GM19438 (cell line): ENCODE measurements around the gene SOHLH1.

ENCODE experiments used
- ATAC-seq: cut with Tn5 transposase; IDR thresholded peaks from one replicate; pipeline ENCODE4 v1.9.1; 2021; ENCODE audit warnings: low read depth; ENCODE audit not compliant: unreplicated experiment

The SOHLH1 gene

DNA sequence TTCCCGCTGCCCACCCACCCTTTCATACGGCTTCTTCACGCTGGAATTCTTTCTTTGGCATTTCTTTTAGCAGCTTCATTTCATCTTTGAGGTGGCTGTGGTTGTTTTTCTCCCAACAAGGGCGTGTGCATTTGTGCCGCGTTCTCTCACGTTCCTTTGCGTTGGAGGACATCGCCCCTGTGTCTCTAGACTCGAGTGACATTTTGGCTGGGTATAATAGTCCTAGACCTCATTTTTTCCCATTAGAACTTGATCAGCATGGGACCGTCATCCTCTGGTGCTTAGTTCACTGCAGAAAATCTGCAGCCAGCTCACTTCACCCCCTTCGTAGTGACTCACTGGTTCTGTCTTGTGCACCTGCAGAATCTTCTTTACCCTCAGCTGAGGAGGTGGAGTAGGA is 32.2 kb upstream of the SOHLH1 start:
- no peak for ATAC-seq

DNA sequence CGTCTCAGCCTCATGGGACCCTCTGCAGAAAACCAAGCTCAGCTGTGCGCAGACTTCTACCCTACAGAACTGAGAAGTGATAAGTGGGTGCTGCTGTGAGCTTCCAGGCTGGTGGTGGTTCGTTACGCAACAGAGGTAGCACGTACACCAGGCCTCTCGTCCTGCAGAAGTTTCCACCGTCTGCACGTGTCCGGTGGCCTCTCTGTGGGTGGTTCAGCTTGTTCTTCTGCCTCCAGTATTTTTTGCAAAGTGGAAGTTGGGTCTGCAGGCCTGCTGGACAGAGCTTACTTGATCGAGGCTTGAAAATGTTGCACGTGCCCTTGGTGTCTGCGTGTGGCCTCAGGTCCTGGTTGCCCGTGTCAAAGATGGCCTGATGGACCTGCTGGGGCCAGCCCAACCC is 30.2 kb upstream of the SOHLH1 start:
- no peak for ATAC-seq

DNA sequence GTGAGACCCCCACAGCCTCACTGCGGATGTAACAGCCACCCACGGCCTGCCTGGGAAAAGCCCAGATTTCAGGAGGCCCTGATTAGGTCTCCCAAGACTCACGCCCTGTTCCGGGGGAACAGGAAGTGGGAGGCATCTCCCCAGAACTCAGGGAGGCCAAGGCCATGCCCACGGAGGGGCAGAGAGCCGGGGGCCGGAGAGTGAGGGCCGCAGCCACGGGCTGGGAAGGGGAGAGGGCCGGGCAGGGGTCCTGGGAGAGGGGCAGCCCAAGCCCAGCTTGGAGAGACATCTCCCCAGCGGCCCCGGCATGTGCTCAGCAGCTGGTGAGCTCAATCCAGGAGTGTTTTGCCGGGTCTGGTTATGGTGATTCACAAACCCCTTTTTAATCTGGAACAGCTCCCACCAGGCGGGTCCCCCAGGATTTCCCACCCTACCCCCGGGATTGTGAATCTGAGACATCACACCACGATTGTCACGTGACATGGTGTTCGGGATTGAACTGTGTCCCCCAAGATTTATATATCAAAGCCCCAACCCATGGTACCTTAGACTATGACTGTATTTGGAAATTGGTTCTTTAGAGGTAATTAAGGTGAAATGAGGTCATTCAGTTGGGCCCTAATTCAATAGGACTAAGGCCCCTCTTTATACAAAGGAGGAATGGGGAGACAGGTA is 29.3 kb upstream of the SOHLH1 start:
- ATAC-seq, result no peak

DNA sequence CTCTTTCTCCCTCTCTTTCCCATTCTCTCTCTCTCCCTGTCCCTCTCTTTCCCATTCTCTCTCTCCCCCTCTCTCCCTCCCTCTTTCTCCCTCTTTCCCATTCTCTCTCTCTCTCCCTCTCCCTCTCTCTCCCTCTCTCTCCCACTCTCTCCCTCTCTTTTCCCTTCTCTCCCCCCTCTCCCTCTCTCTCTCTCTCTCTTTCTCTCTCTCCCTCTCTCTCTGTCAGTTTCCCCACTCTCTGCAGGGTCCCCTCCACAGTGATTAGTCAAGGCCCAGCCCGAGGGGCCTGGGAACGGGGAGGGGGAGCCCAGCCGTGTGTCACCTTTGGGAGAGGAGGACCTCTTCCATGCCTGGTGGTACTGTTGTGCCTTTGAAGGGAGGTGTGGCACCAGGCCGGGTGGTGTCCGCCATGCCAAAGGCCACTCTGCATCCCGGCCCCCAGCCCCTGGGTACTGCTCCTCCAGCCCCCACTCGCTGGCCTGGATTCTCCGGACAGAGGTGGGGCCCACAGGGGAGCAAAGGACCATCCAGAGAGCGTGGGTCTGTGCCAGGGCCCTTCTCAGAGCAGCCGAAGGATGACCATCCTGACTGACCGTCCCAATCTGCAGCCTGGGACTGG is 28.1 kb upstream of the SOHLH1 start:
- ATAC-seq, result no peak

DNA sequence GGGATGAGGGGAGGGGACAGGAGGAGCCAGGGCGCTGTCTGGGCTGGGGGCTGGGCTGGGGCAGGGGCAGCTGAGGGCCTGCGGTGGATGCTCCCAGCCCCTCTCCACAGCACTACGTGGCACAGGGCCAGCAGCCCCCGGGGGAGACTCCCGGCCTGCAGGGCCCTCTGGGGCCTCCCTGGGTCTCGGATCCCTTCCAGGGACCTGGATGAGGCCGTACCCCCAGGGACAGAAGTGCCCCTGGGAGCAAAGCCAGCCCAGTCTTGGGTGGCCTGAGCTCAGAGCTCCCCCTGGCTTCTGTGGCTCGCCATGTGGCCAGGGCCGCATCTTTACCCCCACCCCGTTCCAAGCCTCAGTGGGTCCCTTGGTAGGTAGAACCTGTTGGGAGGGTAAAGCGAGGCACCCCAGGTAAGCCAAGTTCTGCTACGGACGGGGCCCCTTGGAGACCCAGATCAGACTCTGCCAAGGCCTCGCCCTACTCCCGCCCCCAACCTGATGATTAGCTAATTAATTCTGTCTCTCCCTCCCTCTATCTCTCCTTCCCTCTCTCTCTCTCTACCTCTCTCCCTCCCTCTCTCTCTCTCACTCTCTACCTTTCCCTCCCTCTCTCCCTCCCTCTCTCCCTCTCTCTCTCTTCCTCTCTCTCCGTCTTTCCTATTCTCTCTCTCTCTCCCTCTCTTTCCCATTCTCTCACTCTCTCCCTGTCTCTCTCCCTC is 27.0 kb upstream of the SOHLH1 start:
- ATAC-seq, result no peak

DNA sequence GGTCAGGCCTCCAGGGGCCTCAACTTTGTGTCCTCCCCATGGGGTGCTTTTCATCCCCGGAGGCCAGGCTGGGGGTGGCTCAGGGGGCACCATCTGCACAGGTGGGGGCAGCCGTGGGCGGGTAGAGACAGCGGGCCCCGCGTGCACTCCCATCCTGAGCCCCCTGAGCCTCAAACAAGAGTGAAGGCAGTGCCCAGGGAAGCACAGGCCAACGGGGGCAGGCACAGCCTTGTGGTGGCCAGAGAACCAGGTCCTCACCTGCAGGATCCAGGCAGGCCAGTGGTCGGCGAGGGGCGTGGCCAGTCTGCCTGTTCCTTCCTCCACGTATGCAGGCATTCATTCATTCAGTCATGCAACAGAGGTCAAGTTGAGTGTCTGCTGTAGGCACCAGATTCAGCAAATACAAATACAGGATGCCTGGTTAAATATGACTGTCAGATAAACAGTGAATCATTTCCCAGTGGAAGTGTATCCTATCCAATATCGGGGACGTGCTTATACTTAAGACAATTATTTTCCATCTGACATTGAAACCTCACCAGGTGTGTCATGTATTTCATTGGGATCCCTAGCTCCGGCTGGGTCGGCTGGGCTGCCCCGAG is 25.0 kb upstream of the SOHLH1 start:
- no peak for ATAC-seq

DNA sequence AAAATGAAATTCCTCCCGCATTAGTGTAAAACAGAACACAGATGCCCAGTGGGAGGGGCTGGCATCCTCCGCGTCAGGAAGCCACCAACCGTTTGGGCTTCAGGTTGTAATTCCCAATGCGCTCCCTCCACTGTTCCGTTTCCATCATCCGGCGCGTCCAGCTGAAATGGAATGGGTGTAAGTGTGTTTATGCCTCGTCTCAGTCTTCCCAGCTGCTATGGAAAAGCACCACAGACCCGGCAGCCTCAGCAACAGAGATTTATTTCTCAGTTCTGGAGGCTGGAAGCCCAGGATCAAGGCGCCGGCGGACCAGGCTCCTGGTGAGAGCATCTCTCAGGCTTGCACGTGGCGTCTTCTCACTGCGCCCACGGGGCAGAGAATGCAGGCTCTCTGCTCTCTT is 23.1 kb upstream of the SOHLH1 start:
- no peak for ATAC-seq

DNA sequence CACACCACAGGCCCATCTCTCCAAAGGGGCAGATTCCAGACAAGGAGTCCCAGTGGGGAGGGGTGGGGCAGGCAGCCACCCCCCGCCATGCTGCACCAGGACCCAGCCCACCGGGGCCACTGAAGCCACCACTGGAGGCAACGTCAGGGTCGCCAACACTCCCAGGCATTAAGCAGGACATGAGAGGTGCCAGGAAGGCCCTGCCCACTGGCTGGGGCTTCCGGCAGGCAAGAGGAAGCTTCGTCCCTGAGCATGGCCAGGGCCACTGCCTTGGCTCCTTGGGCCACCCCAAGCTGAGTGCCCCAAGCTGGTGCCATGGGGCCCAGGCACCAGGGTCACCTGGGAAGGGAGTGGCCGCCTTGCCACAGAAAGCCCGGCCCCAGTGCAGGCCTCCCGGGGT is 20.2 kb upstream of the SOHLH1 start:
- ATAC-seq, result no peak

DNA sequence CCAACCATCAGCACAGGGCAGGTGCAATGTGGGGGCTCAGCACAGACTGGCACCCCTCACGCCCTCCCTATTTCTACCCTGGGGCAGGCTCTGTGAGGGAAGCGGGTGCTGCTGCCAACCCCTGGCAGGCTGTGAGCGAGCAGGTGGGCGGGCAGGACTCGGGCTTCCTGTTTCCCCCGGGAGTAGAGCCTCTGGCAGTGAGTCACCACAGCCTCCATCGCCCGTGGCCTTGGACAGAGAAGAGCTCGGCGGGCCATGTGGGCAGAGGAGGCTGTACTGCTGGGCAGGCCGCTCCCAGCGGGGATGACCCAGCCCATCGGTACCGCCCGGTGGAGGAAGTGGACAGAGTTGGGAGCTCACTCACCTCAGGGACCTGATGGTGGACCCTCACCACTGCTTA is 19.3 kb upstream of the SOHLH1 start:
- no peak for ATAC-seq

DNA sequence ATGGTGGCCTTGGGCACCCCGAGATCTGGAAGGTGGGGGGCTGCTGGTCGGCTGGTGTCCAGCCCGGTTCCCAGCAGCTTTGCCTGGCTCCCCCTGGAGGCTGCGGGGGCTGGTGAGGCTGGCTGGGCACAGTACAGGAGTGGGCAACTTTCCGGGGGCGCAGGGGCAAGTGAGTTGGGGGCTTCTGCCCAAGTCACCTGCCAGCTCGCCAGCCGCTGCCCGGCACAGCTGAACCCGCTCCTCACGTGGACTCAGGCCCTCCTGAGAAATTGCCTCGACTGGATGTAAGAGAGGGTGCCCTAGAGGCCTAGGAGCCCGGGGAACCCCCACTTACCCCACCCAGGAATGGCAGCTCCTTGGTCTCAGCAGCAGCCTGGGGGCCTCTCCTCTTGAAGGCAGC is 18.1 kb upstream of the SOHLH1 start:
- ATAC-seq, result no peak

DNA sequence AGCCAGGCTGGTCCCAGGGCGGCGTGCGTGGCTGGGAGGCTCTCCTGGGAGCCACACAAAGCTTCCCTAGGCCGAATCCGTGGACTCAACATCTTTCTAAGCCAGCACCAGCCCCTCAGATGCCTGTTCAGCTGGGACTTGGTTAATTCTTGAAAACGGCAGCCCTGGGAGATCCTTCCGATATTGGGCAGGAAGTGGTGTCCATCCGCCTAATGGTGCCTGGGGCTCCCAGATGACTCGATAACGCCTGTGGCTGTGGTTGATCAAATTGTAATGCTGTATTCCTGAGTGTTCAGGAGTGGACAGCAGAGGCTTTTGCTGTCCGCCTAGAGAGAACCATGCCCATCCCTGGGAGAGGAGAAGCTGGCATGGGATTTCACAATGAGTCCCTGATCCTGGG is 16.8 kb upstream of the SOHLH1 start:
- ATAC-seq, result no peak

DNA sequence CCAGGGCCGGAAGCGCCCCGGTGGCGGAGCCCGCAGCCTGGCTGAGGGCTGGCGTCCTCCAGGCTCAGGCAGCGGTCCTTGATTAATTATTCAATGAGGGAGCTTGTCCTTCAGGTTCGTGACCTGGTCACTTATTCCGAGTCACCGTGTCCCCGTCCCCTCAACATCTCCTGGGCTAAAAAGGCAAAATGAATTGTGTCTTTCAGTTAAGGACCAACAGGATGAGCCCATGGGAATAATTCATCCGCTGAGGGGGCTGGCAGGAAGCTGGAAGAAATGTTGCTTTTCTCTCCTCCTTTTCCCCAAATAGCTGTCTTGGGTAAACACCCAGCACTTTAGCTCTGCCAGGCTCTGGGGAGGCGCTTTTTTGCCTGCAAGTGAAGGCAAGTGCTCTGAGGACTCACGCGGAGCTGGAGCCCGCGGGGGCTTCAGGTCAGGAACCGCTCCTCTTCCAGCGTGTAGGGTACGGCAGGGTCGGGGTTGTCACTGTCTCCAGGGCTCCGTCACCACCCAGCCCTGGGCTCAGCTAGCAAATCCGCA is 15.8 kb upstream of the SOHLH1 start:
- no peak for ATAC-seq

DNA sequence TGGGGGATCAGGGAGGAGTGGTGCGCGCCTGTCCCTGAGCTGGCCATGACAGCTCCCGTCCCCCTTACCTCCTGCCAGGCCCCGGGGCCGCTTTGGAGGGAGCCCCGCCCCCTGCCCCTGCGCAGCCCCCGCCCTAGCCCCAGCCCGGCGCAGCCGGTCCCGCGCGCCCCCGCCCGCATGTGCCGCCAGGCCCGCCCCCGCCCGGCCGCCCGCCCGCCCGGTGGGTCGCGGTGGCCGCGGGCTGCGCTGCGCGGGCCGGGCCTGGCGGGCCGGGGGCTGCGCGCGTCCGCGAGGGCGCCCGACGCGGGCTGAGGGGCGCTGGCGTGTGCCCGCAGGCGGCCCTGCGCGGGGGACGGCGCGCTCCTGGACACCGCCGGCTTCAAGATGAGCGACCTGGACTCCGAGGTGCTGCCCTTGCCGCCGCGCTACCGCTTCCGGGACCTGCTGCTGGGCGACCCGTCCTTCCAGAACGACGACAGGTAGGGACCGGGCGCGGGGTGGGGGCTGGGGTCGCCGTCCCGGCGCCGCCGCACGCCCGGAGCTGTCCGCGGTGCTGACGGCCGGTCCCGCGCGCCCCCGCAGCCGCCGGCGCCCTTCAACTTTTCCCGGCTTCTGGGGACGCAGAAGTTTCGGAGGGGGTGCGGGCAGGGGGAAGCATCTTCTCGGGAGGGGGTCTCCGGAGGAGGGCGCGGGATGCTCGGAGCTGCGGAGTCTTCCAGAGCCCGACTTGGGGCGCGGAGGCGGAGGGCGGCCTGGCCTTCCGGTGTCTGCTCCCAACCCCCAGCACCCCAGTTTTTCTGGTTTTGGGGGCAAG is 15.2 kb upstream of the SOHLH1 start:
- no peak for ATAC-seq

DNA sequence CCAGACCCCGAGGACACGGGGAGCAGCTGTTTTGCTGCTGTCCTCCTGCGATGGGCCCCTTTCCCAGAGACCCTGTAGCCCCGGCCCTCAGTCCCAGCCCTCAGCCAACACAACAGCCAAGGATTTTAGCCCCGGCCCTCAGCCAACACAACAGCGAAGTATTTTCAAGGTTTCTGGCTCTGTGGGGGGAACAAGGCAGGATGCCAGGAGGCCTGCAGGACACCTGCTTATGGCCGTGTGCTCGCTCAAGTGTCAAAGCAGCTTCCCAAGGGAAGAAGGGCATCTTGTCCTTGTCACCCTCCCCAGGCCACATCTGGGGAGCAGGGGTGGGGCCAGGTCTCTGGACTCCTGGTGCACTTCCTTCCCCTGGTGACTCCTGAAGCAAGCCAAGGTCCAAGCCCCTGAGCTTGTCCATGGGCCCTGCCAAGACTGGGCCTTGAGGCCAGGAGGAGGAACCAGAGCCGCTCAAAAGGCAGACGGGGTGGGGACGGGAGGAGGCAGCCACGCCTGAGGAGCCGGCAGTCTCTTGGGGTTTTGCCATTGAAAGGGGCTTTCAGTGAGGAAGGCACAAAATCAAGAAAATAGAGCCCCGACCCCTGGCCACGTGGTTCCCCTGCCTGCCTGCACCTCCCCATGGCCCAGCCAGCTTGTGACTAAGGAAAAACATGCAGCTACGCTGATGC is 13.5 kb upstream of the SOHLH1 start:
- no peak for ATAC-seq

DNA sequence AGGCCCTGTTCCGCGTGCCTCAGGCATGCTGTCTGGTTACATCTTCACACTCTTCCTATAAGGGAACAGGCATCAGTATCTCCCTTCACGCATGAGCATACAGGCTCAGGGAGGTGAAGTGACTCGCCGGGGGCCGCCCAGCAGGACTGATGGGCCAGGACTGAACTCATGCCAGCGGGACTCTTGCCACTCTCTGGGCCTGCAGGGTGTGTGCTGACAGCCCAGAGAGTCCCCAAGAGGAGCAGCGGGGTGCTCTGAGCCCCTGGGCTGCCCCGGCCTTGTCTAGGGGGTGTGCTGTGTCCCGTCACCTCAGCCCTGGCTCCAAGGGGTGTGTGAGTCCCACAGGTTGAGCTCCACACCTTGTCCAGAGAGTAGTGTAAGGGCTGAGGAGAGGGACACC is 12.6 kb upstream of the SOHLH1 start:
- no peak for ATAC-seq

DNA sequence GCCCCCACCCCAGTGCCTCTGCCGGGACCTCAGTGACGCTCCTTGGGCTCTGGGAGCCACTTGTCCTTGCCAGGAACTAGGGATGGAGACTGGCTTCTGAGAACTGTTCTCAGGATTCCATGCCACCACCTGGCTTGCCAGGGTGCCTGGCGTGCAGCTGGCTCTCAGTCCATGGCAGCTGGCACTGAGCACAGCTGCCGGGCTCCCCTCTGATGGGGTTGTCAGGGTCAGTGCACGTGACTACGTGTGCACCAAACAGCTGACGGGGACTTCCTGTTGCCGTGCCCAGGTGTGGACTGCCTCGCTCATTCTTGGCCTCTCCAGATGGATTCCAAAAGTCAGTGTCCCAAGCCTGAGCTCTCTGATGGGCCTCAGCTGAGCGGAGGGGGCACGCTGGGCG is 12.1 kb upstream of the SOHLH1 start:
- no peak for ATAC-seq

DNA sequence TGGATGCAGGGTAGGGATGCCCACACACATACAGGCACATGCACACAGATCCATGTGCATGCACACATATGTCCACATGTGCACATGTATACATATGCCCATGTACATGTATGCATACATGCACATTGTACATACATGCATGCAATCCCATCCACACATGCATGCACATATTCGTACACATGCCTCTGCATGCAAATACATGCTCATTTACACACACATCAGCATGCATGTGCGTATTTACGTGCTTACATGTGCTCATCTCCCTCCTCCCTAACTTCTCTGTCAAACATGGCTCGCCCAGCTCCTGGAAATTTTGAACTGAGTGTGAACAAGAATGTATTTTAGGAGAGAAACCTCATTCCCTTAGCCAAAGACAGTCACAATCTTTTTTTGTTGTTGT is 8.9 kb upstream of the SOHLH1 start:
- ATAC-seq, result no peak

DNA sequence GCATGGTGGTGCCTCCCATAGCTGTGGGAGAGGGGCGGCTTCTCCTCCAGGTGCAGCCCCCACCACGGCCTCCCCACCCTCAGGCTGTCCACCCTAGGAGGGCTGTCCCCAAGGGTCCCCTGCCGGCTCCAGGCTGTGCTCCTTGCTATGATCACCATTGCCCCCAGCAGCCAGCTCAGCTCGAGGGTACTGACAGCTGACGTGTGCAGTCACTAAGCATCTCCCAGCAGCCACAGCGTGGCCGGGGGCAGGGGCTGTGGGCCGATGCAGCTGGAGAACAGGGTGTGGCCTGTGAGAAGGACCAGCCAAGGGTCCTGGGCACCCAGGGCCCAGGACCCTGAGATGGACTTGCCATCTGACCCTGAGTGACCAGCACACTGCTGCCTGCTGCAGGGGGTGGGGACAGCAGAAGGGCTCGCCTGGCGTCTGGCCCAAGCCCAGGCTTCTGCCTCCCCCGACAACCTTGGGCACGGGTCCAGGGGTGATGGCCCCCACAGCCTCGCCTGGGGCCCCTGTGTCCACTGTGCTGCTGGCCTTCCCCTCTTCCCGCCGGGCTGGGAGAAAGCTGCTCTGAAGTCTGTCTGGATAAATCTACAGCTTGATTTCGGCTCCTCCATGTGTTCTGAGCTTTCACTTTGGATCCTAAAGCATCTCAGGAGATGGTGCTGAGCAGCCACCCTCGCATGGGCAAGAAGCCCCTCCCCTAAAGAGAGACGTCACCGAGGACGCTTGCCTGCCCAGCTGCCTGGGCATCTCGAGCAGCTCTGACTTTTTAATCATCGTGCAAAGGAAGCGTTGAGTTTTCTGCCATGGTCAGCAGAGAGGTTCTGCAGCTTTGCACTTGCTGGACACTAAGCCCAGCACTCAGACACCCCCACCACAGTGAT is 8.2 kb upstream of the SOHLH1 start:
- ATAC-seq, result no peak

DNA sequence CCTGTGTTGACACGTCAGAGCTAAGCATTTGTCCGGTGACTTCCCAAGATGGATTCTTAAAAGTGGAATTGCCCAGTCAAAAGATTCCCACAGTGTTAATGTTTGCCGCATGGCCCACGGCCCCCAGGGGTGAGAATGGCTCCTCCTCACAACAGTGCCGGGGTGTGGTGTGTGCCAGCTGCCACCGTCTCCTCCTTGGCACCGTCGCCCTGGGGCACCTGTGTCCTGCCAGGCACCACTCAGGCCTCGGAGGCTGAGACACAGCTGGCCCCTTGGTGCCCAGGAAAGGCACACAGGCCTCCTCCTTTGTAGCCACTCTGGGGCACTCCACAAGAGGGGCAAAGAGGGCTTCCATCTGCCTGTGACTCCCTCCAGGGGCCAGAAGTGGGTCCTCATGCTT is 7.0 kb upstream of the SOHLH1 start:
- no peak for ATAC-seq
